ENCODE data around the gene DPP8. TPM values are rescaled to one million over a fixed set of nuclear protein-coding genes. Genes with fewer than 3 reads are reported as not detected.
"Not testable (repeated sequence)": the region's sequence is repeated elsewhere in the genome, so short reads cannot be mapped to it uniquely, and the experiment has no call there.

Gene DPP8
- total RNA-seq, 1 donor from 2014 or later: 39.9 TPM

DNA sequence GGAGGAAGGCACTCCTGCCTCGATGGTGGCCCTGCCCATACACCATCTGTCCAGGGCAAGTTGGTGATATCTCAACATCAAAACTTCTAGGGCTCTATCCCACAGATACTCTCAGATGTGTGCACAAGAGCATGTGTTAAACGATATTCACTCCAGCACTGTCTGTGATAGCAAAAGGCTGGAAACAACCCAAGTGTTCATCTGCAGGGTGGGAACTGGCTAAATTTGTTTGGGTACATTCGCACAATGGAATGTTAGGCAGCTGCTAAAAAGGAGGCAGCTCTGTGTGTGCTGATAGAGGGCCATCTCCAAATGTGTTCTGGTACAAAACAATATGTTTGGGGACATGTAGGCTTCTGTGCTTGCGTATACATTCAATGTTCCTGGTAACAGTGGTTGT lies 114.5 kb downstream of the DPP8 start:
- DNase-seq: no peak
- Histone ChIP-seq H3K9me3 (replicated peaks) (no peaks in the 10 kb centered on the region), H3K27ac (replicated peaks) (no peak overlapping the region), H3K36me3 (no peaks in the 10 kb centered on the region), H3K27me3 (ENCODE audit: low read depth) (peaks cover 25% of the 10 kb centered on the region), H3K4me1 (peaks cover 18% of the 10 kb centered on the region), H3K4me3 (no peak overlapping the region)
- TF ChIP-seq, protein P1, sequence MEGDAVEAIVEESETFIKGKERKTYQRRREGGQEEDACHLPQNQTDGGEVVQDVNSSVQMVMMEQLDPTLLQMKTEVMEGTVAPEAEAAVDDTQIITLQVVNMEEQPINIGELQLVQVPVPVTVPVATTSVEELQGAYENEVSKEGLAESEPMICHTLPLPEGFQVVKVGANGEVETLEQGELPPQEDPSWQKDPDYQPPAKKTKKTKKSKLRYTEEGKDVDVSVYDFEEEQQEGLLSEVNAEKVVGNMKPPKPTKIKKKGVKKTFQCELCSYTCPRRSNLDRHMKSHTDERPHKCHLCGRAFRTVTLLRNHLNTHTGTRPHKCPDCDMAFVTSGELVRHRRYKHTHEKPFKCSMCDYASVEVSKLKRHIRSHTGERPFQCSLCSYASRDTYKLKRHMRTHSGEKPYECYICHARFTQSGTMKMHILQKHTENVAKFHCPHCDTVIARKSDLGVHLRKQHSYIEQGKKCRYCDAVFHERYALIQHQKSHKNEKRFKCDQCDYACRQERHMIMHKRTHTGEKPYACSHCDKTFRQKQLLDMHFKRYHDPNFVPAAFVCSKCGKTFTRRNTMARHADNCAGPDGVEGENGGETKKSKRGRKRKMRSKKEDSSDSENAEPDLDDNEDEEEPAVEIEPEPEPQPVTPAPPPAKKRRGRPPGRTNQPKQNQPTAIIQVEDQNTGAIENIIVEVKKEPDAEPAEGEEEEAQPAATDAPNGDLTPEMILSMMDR (IDR thresholded peaks at IDR 0.05; ENCODE audit: borderline replicate concordance): no peak
- intact Hi-C loops (cut with micrococcal nuclease): no loop called here

DNA sequence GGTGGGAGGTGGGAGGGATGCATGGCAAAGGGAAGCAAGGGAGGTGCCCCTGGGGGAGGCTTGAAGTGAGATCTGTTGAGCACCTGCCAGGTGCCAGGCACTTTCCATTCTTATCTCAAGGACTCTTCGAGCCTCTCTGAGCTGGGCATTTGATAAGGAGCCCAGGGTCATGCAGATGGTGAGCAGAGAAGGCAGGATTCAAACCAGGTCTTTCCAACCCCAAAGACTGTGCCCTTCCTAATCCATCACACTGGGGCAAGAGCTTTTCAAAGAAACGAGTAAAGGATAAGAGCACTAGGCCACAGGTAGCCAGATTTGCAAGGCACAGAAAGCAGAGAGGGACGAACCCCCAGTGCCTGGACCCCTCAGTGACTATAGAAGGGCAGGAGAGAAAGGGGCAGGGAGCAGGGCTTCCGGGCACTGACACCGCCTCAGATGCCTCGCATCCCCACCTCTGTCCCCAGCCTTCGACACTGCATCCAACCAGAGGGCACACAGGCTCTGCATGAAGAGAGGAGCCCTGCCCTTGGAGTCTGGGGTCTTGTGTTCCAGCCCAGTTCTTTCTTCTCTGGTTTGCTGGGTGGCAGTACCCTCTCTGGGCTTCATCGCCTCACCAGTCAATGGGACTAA lies 115.8 kb downstream of the DPP8 start:
- H3K4me1 ChIP-seq: peaks cover 18% of the 10 kb centered on the region
- intact Hi-C loops (cut with micrococcal nuclease): no loop called here
- no peaks in the 10 kb centered on the region for H3K36me3 ChIP-seq
- H3K4me3 ChIP-seq: no peak overlapping the region
- peaks cover 38% of the 10 kb centered on the region for H3K27me3 ChIP-seq (ENCODE audit: low read depth)
- no peak overlapping the region for H3K27ac ChIP-seq (replicated peaks)
- DNase-seq: no peak
- TF ChIP-seq, protein P1 (IDR thresholded peaks at IDR 0.05; ENCODE audit: borderline replicate concordance): no peak
- no peaks in the 10 kb centered on the region for H3K9me3 ChIP-seq (replicated peaks)

GRCh38 chr15:65400760-65401610 lies 116.5 kb downstream of the DPP8 start:
- DNase-seq: peak; percentile 48
- Histone ChIP-seq H3K27me3 (ENCODE audit: low read depth) (peaks cover 45% of the 10 kb centered on the region), H3K36me3 (no peaks in the 10 kb centered on the region), H3K9me3 (replicated peaks) (no peaks in the 10 kb centered on the region), H3K4me3 (no peak overlapping the region), H3K4me1 (peaks cover 19% of the 10 kb centered on the region), H3K27ac (replicated peaks) (no peak overlapping the region)
- intact Hi-C loops (cut with micrococcal nuclease): no loop called here
- TF ChIP-seq, protein P1 (IDR thresholded peaks at IDR 0.05; ENCODE audit: borderline replicate concordance): peak; percentile 65

DNA sequence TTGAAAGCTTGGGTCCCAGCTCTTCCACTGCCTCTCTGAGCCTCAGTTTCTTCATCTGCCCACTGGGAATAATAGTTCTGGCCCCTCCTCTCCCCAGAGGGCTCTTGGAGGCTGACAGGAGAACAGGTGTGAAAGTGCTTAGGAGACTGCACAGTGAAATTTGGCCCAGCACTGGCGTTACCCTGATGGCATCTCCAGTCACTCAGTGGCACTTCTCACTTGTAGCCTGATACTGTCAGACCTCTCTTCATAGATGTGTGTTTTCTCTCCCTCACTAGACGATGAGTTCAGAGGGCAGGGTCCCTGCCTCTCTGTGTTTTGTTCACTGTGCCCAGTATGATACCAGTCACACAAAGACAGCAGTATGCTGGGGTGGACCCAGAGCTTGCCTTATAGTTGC lies 117.5 kb downstream of the DPP8 start:
- intact Hi-C loops (cut with micrococcal nuclease): no loop called here
- TF ChIP-seq, protein P1 (IDR thresholded peaks at IDR 0.05; ENCODE audit: borderline replicate concordance): no peak
- no peaks in the 10 kb centered on the region for H3K36me3 ChIP-seq
- H3K9me3 ChIP-seq (replicated peaks): no peaks in the 10 kb centered on the region
- no peak for DNase-seq
- H3K4me3 ChIP-seq: no peak overlapping the region
- H3K27ac ChIP-seq (replicated peaks): no peak overlapping the region
- H3K4me1 ChIP-seq: peaks cover 29% of the 10 kb centered on the region
- peaks cover 55% of the 10 kb centered on the region for H3K27me3 ChIP-seq (ENCODE audit: low read depth)

- no peak for DNase-seq
- intact Hi-C loops (cut with micrococcal nuclease): no loop called here
- no peaks in the 10 kb centered on the region for H3K9me3 ChIP-seq (replicated peaks)
- H3K36me3 ChIP-seq: no peaks in the 10 kb centered on the region
- H3K27ac ChIP-seq (replicated peaks): no peak overlapping the region
- H3K4me1 ChIP-seq: peaks cover 29% of the 10 kb centered on the region
- peaks cover 60% of the 10 kb centered on the region for H3K27me3 ChIP-seq (ENCODE audit: low read depth)
- TF ChIP-seq, protein P1 (IDR thresholded peaks at IDR 0.05; ENCODE audit: borderline replicate concordance): no peak
- H3K4me3 ChIP-seq: no peak overlapping the region
These were observed 118.3 kb downstream of the DPP8 start for GRCh38 chr15:65399001-65399706.

GRCh38 chr15:65398486-65398885 lies 119.0 kb downstream of the DPP8 start:
- H3K4me3 ChIP-seq; H3K9me3 ChIP-seq (replicated peaks); intact Hi-C loops (cut with micrococcal nuclease); H3K36me3 ChIP-seq; DNase-seq; H3K27ac ChIP-seq (replicated peaks): not testable (repeated sequence)
- H3K4me1 ChIP-seq: peaks cover 29% of the 10 kb centered on the region
- H3K27me3 ChIP-seq (ENCODE audit: low read depth): peaks cover 60% of the 10 kb centered on the region

Data from left ventricle myocardium inferior (tissue), 1 donor.